Measurements from ENCODE around the gene PRSS21.

Gene PRSS21, protein sequence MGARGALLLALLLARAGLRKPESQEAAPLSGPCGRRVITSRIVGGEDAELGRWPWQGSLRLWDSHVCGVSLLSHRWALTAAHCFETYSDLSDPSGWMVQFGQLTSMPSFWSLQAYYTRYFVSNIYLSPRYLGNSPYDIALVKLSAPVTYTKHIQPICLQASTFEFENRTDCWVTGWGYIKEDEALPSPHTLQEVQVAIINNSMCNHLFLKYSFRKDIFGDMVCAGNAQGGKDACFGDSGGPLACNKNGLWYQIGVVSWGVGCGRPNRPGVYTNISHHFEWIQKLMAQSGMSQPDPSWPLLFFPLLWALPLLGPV

DNA sequence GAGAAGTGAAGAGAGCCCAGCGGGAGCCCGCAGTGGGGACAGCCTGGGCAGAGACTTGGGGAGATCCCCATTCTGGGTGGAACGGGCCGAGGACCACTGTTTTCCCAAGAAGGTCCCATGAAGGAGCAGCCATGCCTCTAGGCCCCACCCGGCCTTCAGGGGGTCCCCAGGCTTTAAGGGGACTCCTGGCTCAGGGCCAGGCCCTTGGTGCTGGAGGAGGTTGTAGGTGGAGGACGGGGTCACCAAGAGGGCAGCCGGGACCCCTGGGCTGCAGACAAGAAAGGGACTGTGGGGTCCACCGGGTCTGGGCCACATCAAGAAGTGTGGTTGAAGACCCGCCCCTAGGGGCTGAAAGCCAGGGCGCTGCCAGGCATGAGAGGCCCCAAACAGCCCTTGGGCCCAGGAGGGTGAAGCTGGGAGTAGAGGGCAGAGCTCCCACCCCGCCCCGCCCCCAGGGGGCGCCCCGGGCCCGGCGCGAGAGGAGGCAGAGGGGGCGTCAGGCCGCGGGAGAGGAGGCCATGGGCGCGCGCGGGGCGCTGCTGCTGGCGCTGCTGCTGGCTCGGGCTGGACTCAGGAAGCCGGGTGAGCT, at the start of gene PRSS21:
TSS of gene PRSS21 (plus strand) at position 487 of the 589 bp plus-strand sequence. CDS start at position 519, 32 bp downstream.
- TF ChIP-seq EGR1 (IDR thresholded peaks at IDR 0.05) (no peak), TCF12 (IDR thresholded peaks at IDR 0.05; ENCODE audit: low read depth) (no peak), FOXM1 (IDR thresholded peaks at IDR 0.05; ENCODE audit: borderline replicate concordance, low read depth) (no peak), CREB1 (IDR thresholded peaks at IDR 0.05; ENCODE audit: low read depth) (no peak), NFIC (IDR thresholded peaks at IDR 0.05) (no peak), ZBTB7A (IDR thresholded peaks at IDR 0.05; ENCODE audit: low read depth) (no peak), RAD21 (IDR thresholded peaks at IDR 0.05; ENCODE audit: low read depth) (no peak), MAX (IDR thresholded peaks at IDR 0.05) (no peak), EP300 (IDR thresholded peaks at IDR 0.05; ENCODE audit: borderline replicate concordance) (no peak), TAF1 (IDR thresholded peaks at IDR 0.05; ENCODE audit: low read depth) (no peak), YY1 (IDR thresholded peaks at IDR 0.05; ENCODE audit: low read depth) (no peak), TEAD4 (IDR thresholded peaks at IDR 0.05) (no peak), CEBPB (IDR thresholded peaks at IDR 0.05) (no peak)
- TF ChIP-seq, protein P1, sequence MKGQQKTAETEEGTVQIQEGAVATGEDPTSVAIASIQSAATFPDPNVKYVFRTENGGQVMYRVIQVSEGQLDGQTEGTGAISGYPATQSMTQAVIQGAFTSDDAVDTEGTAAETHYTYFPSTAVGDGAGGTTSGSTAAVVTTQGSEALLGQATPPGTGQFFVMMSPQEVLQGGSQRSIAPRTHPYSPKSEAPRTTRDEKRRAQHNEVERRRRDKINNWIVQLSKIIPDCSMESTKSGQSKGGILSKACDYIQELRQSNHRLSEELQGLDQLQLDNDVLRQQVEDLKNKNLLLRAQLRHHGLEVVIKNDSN (IDR thresholded peaks at IDR 0.05) = no peak
- TF ChIP-seq, protein P2, sequence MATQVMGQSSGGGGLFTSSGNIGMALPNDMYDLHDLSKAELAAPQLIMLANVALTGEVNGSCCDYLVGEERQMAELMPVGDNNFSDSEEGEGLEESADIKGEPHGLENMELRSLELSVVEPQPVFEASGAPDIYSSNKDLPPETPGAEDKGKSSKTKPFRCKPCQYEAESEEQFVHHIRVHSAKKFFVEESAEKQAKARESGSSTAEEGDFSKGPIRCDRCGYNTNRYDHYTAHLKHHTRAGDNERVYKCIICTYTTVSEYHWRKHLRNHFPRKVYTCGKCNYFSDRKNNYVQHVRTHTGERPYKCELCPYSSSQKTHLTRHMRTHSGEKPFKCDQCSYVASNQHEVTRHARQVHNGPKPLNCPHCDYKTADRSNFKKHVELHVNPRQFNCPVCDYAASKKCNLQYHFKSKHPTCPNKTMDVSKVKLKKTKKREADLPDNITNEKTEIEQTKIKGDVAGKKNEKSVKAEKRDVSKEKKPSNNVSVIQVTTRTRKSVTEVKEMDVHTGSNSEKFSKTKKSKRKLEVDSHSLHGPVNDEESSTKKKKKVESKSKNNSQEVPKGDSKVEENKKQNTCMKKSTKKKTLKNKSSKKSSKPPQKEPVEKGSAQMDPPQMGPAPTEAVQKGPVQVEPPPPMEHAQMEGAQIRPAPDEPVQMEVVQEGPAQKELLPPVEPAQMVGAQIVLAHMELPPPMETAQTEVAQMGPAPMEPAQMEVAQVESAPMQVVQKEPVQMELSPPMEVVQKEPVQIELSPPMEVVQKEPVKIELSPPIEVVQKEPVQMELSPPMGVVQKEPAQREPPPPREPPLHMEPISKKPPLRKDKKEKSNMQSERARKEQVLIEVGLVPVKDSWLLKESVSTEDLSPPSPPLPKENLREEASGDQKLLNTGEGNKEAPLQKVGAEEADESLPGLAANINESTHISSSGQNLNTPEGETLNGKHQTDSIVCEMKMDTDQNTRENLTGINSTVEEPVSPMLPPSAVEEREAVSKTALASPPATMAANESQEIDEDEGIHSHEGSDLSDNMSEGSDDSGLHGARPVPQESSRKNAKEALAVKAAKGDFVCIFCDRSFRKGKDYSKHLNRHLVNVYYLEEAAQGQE (IDR thresholded peaks at IDR 0.05; ENCODE audit: low read depth) = no peak

DNA sequence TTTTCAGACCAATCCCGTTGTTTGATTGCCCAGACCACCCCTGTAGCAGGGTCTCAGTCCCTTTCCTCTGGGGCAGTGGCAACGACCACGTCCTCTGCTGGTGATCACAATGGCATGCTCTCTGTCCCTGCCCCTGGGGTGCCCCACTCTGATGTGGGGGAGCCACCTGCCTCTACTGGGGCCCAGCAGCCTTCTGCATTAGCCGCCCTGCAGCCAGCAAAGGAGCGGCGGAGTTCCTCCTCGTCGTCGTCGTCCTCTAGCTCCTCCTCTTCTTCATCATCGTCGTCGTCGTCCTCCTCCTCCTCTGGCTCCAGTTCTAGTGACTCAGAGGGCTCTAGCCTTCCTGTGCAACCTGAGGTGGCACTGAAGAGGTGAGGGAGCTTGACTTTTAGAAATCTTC, 49.1 kb upstream of the PRSS21 start:
- no peak for TF ChIP-seq RAD21 (IDR thresholded peaks at IDR 0.05; ENCODE audit: low read depth)
- no peak for TF ChIP-seq YY1 (IDR thresholded peaks at IDR 0.05; ENCODE audit: low read depth)
- TF ChIP-seq TEAD4 (IDR thresholded peaks at IDR 0.05) = no peak
- no peak for TF ChIP-seq TAF1 (IDR thresholded peaks at IDR 0.05; ENCODE audit: low read depth)
- no peak for TF ChIP-seq FOXM1 (IDR thresholded peaks at IDR 0.05; ENCODE audit: borderline replicate concordance, low read depth)
- no peak for TF ChIP-seq ZBTB7A (IDR thresholded peaks at IDR 0.05; ENCODE audit: low read depth)
- no peak for TF ChIP-seq EP300 (IDR thresholded peaks at IDR 0.05; ENCODE audit: borderline replicate concordance)
- TF ChIP-seq, protein P1 (IDR thresholded peaks at IDR 0.05) = no peak
- TF ChIP-seq, protein P2 (IDR thresholded peaks at IDR 0.05; ENCODE audit: low read depth) = no peak
- TF ChIP-seq EGR1 (IDR thresholded peaks at IDR 0.05) = no peak
- TF ChIP-seq CEBPB (IDR thresholded peaks at IDR 0.05) = no peak
- no peak for TF ChIP-seq TCF12 (IDR thresholded peaks at IDR 0.05; ENCODE audit: low read depth)
- no peak for TF ChIP-seq MAX (IDR thresholded peaks at IDR 0.05)
- TF ChIP-seq CREB1 (IDR thresholded peaks at IDR 0.05; ENCODE audit: low read depth) = no peak
- TF ChIP-seq NFIC (IDR thresholded peaks at IDR 0.05) = no peak

- no peak for TF ChIP-seq TCF12 (IDR thresholded peaks at IDR 0.05; ENCODE audit: low read depth)
- no peak for TF ChIP-seq EP300 (IDR thresholded peaks at IDR 0.05; ENCODE audit: borderline replicate concordance)
- TF ChIP-seq FOXM1 (IDR thresholded peaks at IDR 0.05; ENCODE audit: borderline replicate concordance, low read depth) = no peak
Observed at GRCh38 chr16:2768403-2769089, 48.5 kb upstream of the PRSS21 start.

GRCh38 chr16:2769100-2769529, 47.9 kb upstream of the PRSS21 start:
- TF ChIP-seq TAF1 (IDR thresholded peaks at IDR 0.05; ENCODE audit: low read depth) (no peak), RAD21 (IDR thresholded peaks at IDR 0.05; ENCODE audit: low read depth) (no peak), CREB1 (IDR thresholded peaks at IDR 0.05; ENCODE audit: low read depth) (no peak)

DNA sequence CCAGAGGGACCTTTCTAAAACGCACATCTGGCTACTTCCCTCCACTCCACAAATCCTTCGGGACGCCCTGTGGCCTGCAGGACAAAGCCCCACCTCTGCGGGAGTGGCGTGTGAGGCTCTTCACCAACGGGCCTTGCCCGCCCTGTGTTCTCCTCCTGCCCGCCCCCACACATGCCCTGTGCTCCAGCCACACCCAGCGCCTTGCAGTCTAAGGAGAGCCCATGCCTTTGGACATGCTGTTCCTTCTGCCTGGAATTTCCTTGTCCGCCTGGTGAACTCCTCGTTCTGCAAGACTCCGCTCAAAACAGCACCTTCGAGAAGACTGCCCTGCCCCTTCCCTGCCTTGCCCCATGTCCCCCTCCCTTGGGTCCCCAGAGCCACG, 47.4 kb upstream of the PRSS21 start:
- no peak for TF ChIP-seq NFIC (IDR thresholded peaks at IDR 0.05)
- no peak for TF ChIP-seq MAX (IDR thresholded peaks at IDR 0.05)
- no peak for TF ChIP-seq CEBPB (IDR thresholded peaks at IDR 0.05)
- no peak for TF ChIP-seq TCF12 (IDR thresholded peaks at IDR 0.05; ENCODE audit: low read depth)
- no peak for TF ChIP-seq FOXM1 (IDR thresholded peaks at IDR 0.05; ENCODE audit: borderline replicate concordance, low read depth)
- TF ChIP-seq EGR1 (IDR thresholded peaks at IDR 0.05) = no peak
- no peak for TF ChIP-seq TEAD4 (IDR thresholded peaks at IDR 0.05)
- no peak for TF ChIP-seq RAD21 (IDR thresholded peaks at IDR 0.05; ENCODE audit: low read depth)
- no peak for TF ChIP-seq YY1 (IDR thresholded peaks at IDR 0.05; ENCODE audit: low read depth)
- no peak for TF ChIP-seq TAF1 (IDR thresholded peaks at IDR 0.05; ENCODE audit: low read depth)
- TF ChIP-seq CREB1 (IDR thresholded peaks at IDR 0.05; ENCODE audit: low read depth) = no peak
- TF ChIP-seq, protein P2 (IDR thresholded peaks at IDR 0.05; ENCODE audit: low read depth) = no peak
- TF ChIP-seq, protein P1 (IDR thresholded peaks at IDR 0.05) = no peak
- TF ChIP-seq ZBTB7A (IDR thresholded peaks at IDR 0.05; ENCODE audit: low read depth) = no peak
- no peak for TF ChIP-seq EP300 (IDR thresholded peaks at IDR 0.05; ENCODE audit: borderline replicate concordance)
